ENCODE results near the gene FOXS1.

Gene FOXS1

GRCh38 chr20:31845300-31845863, at the start of gene FOXS1:
FOXS1 (minus strand) TSS chr20:31845604; CDS start chr20:31845542, 62 bp downstream.
- no peak within 1 kb of the TSS for H3K4me3 Mint-ChIP-seq
- H3K4me1 Mint-ChIP-seq = no peaks in the 10 kb centered on the region

GRCh38 chr20:31890646-31891045, 45.2 kb upstream of the FOXS1 start:
- H3K36me3 Mint-ChIP-seq = peaks cover 2% of the 10 kb centered on the region
- H3K4me3 Mint-ChIP-seq = no peak overlapping the region
- H3K27ac Mint-ChIP-seq = no peak overlapping the region
- peaks cover 6% of the 10 kb centered on the region for H3K27me3 Mint-ChIP-seq
- no peaks in the 10 kb centered on the region for H3K9me3 Mint-ChIP-seq
- H3K4me1 Mint-ChIP-seq = no peaks in the 10 kb centered on the region

More at GRCh38 chr20:31845300-31845863, at the start of gene FOXS1:
- H3K27me3 Mint-ChIP-seq = peaks cover 5% of the 10 kb centered on the region
- no peaks in the 10 kb centered on the region for H3K9me3 Mint-ChIP-seq
- no peaks in the 10 kb centered on the region for H3K36me3 Mint-ChIP-seq
- no peak within 1 kb of the TSS for H3K27ac Mint-ChIP-seq

- peaks cover 8% of the 10 kb centered on the region for H3K4me1 Mint-ChIP-seq
- H3K9me3 Mint-ChIP-seq = no peaks in the 10 kb centered on the region
- H3K36me3 Mint-ChIP-seq = no peaks in the 10 kb centered on the region
- no peak overlapping the region for H3K4me3 Mint-ChIP-seq
- H3K27me3 Mint-ChIP-seq = peaks cover 3% of the 10 kb centered on the region
- H3K27ac Mint-ChIP-seq = no peak overlapping the region
Observed at GRCh38 chr20:31883829-31884228, 38.4 kb upstream of the FOXS1 start.

GRCh38 chr20:31881945-31882344, 36.5 kb upstream of the FOXS1 start:
- H3K9me3 Mint-ChIP-seq = no peaks in the 10 kb centered on the region
- H3K4me1 Mint-ChIP-seq = peaks cover 8% of the 10 kb centered on the region
- no peaks in the 10 kb centered on the region for H3K36me3 Mint-ChIP-seq
- H3K4me3 Mint-ChIP-seq = no peak overlapping the region
- no peak overlapping the region for H3K27ac Mint-ChIP-seq
- H3K27me3 Mint-ChIP-seq = peaks cover 3% of the 10 kb centered on the region

DNA sequence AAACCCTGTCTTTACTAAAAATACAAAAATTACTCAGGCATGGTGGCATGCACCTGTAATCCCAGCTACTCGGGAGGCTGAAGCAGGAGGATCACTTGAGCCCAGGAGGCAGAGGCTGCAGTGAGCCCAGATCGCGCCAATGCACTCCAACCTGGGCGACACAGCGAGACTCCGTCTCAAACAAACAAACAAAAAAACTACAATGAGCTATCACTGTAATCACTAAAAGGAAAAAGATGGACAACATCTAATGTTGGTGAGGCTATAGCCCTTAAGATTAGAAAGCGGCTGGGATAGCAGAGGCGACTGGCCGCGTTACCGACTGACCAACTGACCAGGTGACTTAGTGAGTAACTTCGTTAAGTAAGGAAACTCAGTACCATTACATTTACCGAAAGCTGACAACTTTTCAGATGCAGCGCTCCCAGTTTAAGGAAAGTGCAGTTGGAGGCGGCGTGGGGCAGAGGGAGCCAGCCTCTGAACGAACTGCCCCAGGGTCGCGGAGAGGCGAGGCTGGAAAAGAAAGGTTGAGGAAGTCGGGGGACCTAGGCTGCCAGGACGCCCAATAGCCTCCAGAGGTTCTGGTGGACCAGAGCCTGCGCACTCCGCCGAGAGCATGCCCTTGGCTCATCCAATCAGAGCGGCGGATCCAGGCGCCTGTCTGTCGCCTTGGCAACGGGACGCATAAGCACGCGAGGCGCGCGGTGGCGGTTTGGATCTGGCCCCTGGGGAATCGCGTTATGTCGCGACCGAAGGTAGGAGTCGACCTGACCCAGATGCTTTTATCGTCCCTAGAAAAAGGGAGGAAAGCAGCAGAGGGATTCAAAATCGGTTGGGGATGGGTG, 34.0 kb upstream of the FOXS1 start:
- H3K9me3 Mint-ChIP-seq = no peaks in the 10 kb centered on the region

GRCh38 chr20:31877684-31878083, 32.3 kb upstream of the FOXS1 start:
- Mint-ChIP-seq H3K4me3 (no peak overlapping the region), H3K9me3 (no peaks in the 10 kb centered on the region), H3K27ac (no peak overlapping the region), H3K27me3 (peaks cover 3% of the 10 kb centered on the region), H3K4me1 (peaks cover 8% of the 10 kb centered on the region), H3K36me3 (no peaks in the 10 kb centered on the region)

More for the DNA sequence above, 34.0 kb upstream of the FOXS1 start:
- Mint-ChIP-seq H3K27ac (peak overlapping the region; percentile 83), H3K36me3 (no peaks in the 10 kb centered on the region), H3K27me3 (peaks cover 3% of the 10 kb centered on the region), H3K4me3 (peak overlapping the region; percentile 95), H3K4me1 (peaks cover 8% of the 10 kb centered on the region)

DNA sequence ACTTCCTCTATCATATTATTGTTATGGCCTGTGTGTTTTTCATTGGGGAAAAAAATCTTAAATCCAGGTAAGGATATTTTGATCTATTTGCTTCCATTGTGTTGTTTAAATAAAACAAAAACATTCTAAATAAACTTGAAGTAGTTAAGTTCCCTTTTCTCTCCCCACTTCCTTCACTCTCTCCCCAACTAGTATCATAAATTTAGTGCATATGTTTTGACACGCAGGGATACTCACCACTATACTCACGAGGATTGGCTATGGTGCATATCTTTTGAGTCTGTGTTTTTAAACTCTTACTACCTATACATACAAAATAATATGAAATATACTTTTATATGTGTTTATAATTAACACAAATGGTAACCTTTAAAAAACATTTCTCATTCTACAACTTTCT, 30.3 kb upstream of the FOXS1 start:
- Mint-ChIP-seq H3K36me3 (no peaks in the 10 kb centered on the region), H3K27ac (no peak overlapping the region), H3K4me1 (peaks cover 13% of the 10 kb centered on the region), H3K9me3 (no peaks in the 10 kb centered on the region), H3K27me3 (peaks cover 16% of the 10 kb centered on the region), H3K4me3 (no peak overlapping the region)

GRCh38 chr20:31872406-31872805, 27.0 kb upstream of the FOXS1 start:
- Mint-ChIP-seq H3K4me3 (no peak overlapping the region), H3K27ac (no peak overlapping the region), H3K36me3 (no peaks in the 10 kb centered on the region), H3K9me3 (no peaks in the 10 kb centered on the region), H3K27me3 (peaks cover 30% of the 10 kb centered on the region), H3K4me1 (peaks cover 14% of the 10 kb centered on the region)

DNA sequence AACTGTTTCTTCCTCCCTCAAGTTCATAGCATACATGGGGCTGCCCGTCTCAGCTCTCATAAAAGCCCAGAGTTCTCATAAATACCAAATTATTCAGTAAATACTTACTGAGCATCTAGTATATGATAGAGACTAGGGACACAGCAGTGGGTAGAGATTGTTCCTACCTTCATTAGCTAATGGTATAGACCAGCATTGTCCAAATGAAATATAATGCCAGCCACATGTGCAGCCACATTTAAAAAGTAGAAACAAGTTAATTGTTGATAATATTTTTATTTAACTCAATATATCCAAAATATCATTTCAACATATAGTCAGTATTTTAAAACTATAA, 26.2 kb upstream of the FOXS1 start:
- Mint-ChIP-seq H3K4me1 (peaks cover 14% of the 10 kb centered on the region), H3K36me3 (no peaks in the 10 kb centered on the region), H3K27me3 (peaks cover 30% of the 10 kb centered on the region), H3K4me3 (no peak overlapping the region), H3K9me3 (no peaks in the 10 kb centered on the region), H3K27ac (no peak overlapping the region)

- Mint-ChIP-seq H3K4me1 (peaks cover 14% of the 10 kb centered on the region), H3K36me3 (no peaks in the 10 kb centered on the region), H3K9me3 (no peaks in the 10 kb centered on the region), H3K4me3 (peak overlapping the region; percentile 84), H3K27me3 (peaks cover 30% of the 10 kb centered on the region), H3K27ac (peak overlapping the region; percentile 73)
Observed at GRCh38 chr20:31870726-31871617, 25.6 kb upstream of the FOXS1 start.

- Mint-ChIP-seq H3K4me3 (peak within 1 kb of the TSS; percentile 87), H3K27ac (peak within 1 kb of the TSS; percentile 73), H3K9me3 (no peaks in the 10 kb centered on the region), H3K36me3 (no peaks in the 10 kb centered on the region), H3K27me3 (peaks cover 30% of the 10 kb centered on the region), H3K4me1 (peaks cover 14% of the 10 kb centered on the region)
Observed at GRCh38 chr20:31869942-31870725, 24.7 kb upstream of the FOXS1 start, which contains the start of the genes DUSP15 and TTLL9. DUSP15 (minus strand) TSS chr20:31870527; CDS start chr20:31870337, 190 bp downstream. TTLL9 (plus strand) TSS chr20:31870634; CDS start chr20:31871127, 493 bp downstream.

- Mint-ChIP-seq H3K27ac (peak overlapping the region; percentile 9), H3K27me3 (peaks cover 30% of the 10 kb centered on the region), H3K36me3 (no peaks in the 10 kb centered on the region), H3K4me3 (peak overlapping the region; percentile 87), H3K9me3 (no peaks in the 10 kb centered on the region), H3K4me1 (peaks cover 14% of the 10 kb centered on the region)
Observed at GRCh38 chr20:31869673-31869941, 24.2 kb upstream of the FOXS1 start.

- Mint-ChIP-seq H3K27me3 (peaks cover 30% of the 10 kb centered on the region), H3K36me3 (no peaks in the 10 kb centered on the region), H3K27ac (no peak overlapping the region), H3K9me3 (no peaks in the 10 kb centered on the region), H3K4me3 (peak overlapping the region; percentile 87), H3K4me1 (peaks cover 14% of the 10 kb centered on the region)
Observed at GRCh38 chr20:31868853-31869672, 23.7 kb upstream of the FOXS1 start.

DNA sequence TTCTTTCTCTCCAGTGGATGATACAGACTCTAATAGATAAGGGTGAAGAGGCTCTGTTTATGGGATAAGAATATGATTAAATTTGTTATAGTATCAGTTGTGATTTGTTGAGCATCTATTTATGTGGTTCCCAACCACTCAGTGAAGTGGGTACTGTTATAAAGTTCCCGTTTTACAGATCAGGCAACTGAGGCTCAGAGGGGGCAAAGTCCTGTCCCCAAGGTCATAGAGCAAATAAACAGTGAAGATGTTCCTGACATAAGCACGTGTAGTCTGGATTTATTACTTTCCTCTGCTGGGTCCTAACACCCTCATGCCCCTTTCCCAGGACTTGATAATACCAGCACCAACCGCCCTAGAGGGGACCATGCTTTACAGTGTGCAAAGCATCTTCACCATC, 20.8 kb upstream of the FOXS1 start:
- Mint-ChIP-seq H3K27me3 (peaks cover 23% of the 10 kb centered on the region), H3K27ac (no peak overlapping the region), H3K4me1 (peaks cover 20% of the 10 kb centered on the region), H3K36me3 (no peaks in the 10 kb centered on the region), H3K9me3 (no peaks in the 10 kb centered on the region), H3K4me3 (no peak overlapping the region)
